HG02623 (cell line): ENCODE measurements around the gene ERBB2.
"Not testable (repeated sequence)": the region's sequence is repeated elsewhere in the genome, so short reads cannot be mapped to it uniquely, and the experiment has no call there.

Experiments used
- ATAC-seq: cut with Tn5 transposase; IDR thresholded peaks from one replicate; pipeline ENCODE4 v1.9.1; 2021; ENCODE audit warnings: moderate library complexity; ENCODE audit not compliant: unreplicated experiment

The ERBB2 gene

GRCh38 chr17:39702901-39703893, 3.3 kb downstream of the ERBB2 start:
- ATAC-seq, result no peak

- no peak for ATAC-seq
Measured at GRCh38 chr17:39703913-39704312, 4.0 kb downstream of the ERBB2 start.

GRCh38 chr17:39704821-39705551, 5.1 kb downstream of the ERBB2 start:
- ATAC-seq, result no peak

- ATAC-seq, result no peak
Measured at GRCh38 chr17:39705786-39706348, 6.0 kb downstream of the ERBB2 start.

DNA sequence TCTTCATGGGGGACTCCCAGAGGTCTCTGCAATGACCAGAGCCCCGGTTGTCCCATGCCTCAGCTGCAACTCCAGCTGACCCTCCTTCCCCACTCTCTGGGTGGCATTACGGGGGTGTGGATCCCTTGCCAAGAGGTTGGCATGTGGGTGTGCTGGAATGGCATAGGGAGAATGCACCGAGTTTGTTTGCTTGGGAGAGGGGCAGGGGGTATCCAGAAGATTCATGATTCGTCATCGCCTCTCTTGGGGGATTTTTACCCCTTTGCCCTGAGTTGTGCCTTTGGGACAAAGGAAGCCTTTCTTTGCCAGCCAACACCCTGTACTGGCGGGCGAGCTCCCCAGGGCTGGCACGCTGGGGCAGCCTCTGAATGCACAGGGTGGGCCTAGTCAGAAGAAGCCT, 6.5 kb downstream of the ERBB2 start:
- ATAC-seq, result no peak

GRCh38 chr17:39706921-39707337, 7.1 kb downstream of the ERBB2 start:
- no peak for ATAC-seq

GRCh38 chr17:39709319-39709997, 9.6 kb downstream of the ERBB2 start:
- ATAC-seq, result no peak

DNA sequence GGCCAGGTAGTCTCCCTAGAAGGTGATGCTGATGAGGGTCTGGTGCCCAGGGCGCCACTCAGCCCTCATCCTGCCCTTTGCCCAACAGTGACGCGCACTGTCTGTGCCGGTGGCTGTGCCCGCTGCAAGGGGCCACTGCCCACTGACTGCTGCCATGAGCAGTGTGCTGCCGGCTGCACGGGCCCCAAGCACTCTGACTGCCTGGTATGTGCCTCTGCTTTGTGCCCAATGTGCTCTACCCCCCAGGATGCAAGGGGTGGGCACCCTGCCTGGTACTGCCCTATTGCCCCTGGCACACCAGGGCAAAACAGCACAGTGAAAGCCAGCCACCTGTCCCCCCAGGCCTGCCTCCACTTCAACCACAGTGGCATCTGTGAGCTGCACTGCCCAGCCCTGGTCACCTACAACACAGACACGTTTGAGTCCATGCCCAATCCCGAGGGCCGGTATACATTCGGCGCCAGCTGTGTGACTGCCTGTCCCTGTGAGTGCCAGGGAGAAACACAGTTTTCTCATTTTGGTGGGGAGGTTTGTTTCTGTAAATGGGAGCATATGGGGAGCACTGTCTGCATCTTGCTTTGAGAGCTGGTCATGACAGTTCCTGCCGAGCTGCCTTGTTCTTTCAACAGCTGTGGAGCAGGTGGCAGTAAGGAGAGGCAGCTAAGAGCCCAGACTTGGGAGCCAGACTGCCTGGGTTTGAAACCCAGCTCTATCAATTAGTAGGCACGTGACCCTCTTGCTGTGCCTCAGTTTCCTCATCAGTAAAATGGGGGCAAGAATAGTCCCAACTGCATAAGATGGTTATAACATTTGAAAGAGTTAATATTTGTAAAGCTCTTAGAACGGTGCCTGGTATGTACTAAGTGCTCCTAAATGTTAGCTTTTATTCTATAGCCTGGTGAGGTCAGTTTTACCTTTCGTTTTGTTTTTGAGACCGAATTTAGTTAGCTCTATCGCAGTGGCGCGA, 10.4 kb downstream of the ERBB2 start:
- ATAC-seq, result no peak

DNA sequence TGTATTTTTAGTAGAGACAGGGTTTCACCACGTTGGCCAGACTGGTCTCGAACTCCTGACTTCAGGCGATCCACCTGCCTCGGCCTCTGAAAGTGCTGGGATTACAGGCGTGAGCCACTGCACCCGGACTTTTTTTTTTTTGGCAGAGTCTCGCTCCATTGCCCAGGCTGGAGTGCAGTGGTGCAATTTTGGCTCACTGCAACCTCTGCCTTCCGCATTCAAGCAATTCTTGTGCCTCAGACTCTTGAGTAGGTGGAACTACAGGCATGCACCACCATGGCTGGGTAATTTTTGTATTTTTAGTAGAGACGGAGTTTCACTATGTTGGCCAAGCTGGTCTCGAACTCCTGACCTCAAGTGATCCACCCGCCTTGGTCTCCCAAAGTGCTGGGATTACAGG, 11.2 kb downstream of the ERBB2 start:
- ATAC-seq, result not testable (repeated sequence)

DNA sequence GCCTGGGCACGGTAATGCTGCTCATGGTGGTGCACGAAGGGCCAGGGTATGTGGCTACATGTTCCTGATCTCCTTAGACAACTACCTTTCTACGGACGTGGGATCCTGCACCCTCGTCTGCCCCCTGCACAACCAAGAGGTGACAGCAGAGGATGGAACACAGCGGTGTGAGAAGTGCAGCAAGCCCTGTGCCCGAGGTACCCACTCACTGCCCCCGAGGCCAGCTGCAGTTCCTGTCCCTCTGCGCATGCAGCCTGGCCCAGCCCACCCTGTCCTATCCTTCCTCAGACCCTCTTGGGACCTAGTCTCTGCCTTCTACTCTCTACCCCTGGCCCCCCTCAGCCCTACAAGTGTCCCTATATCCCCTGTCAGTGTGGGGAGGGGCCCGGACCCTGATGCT, 12.0 kb downstream of the ERBB2 start:
- ATAC-seq, result no peak

DNA sequence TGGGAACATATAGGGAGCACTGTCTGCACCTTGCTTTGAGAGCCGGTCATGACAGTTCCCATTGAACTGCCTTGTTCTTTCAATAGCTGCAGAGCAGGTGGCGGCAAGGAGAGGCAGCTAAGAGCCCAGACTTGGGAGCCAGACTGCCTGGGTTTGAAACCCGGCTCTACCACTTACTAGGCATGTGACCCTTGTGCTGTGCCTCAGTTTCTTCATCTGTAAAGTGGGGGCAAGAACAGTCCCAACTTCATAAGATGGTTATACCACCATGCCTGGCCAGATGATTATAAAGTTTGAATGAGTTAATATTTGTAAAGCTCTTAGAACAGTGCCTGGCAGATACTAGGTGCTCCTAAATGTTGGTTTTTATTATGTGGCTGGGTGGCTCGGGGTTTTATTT, 14.4 kb downstream of the ERBB2 start:
- ATAC-seq, result no peak

GRCh38 chr17:39715375-39716072, 15.7 kb downstream of the ERBB2 start:
- no peak for ATAC-seq

GRCh38 chr17:39716073-39716818, 16.4 kb downstream of the ERBB2 start:
- ATAC-seq, result no peak

DNA sequence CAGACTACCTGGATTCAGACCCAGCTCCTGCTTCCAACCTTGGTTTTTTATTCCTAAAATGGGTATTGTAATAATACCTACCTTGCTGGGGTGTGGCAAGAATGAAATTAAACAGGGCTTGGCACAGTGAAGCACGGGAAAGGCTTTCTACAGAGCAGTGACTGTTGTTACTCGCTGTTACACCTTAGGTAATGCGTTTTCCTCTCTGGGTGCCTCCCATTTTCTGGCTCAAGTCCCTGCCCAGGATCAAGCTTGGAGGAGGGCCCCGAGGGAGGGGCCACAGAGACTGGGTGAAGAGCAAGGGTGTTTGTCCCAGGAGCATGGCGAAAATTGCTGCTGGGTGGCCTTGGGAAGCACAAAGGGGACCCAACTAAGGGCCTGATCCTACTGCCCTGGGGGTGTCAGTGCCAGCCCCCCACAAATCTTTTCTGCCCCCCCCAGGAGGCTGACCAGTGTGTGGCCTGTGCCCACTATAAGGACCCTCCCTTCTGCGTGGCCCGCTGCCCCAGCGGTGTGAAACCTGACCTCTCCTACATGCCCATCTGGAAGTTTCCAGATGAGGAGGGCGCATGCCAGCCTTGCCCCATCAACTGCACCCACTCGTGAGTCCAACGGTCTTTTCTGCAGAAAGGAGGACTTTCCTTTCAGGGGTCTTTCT, 17.1 kb downstream of the ERBB2 start:
- ATAC-seq, result no peak

GRCh38 chr17:39717660-39718059, 17.8 kb downstream of the ERBB2 start:
- ATAC-seq, result no peak

GRCh38 chr17:39719563-39720355, 19.9 kb downstream of the ERBB2 start:
- no peak for ATAC-seq

- ATAC-seq, result no peak
Measured at GRCh38 chr17:39722104-39722503, 22.2 kb downstream of the ERBB2 start.
